ENCODE measurements around the gene CRTC1. TPM values are rescaled to one million over a fixed set of nuclear protein-coding genes. Genes with fewer than 3 reads are reported as not detected.
"Not testable (repeated sequence)": the region's sequence is repeated elsewhere in the genome, so short reads cannot be mapped to it uniquely, and the experiment has no call there.

Gene CRTC1
- total RNA-seq, 1 donor from 2014 or later, result 0.79 TPM

- no peak overlapping the region for H3K4me3 ChIP-seq (ENCODE audit: low read depth, low read length)
- no peak for FAIRE-seq
- no peaks in the 10 kb centered on the region for H3K27me3 ChIP-seq (ENCODE audit: control insufficient read depth, insufficient read depth, low read length)
- no peak for DNase-seq (ENCODE audit: low read depth)
- no peak for TF ChIP-seq CTCF (IDR thresholded peaks at IDR 0.05; ENCODE audit: insufficient read depth, low read length, severe bottlenecking)
- no peaks in the 10 kb centered on the region for H3K36me3 ChIP-seq (ENCODE audit: control insufficient read depth, insufficient read depth, low read length)
Observed at GRCh38 chr19:18803550-18804138, 120.2 kb downstream of the CRTC1 start.

- no peak for DNase-seq (ENCODE audit: low read depth)
- no peak overlapping the region for H3K4me3 ChIP-seq (ENCODE audit: low read depth, low read length)
- FAIRE-seq, result no peak
- no peaks in the 10 kb centered on the region for H3K27me3 ChIP-seq (ENCODE audit: control insufficient read depth, insufficient read depth, low read length)
- TF ChIP-seq CTCF (IDR thresholded peaks at IDR 0.05; ENCODE audit: insufficient read depth, low read length, severe bottlenecking), result no peak
- no peaks in the 10 kb centered on the region for H3K36me3 ChIP-seq (ENCODE audit: control insufficient read depth, insufficient read depth, low read length)
Observed at GRCh38 chr19:18804139-18804601, 120.7 kb downstream of the CRTC1 start.

- TF ChIP-seq CTCF (IDR thresholded peaks at IDR 0.05; ENCODE audit: insufficient read depth, low read length, severe bottlenecking), result no peak
- no peaks in the 10 kb centered on the region for H3K36me3 ChIP-seq (ENCODE audit: control insufficient read depth, insufficient read depth, low read length)
- no peak for DNase-seq (ENCODE audit: low read depth)
- FAIRE-seq, result no peak
- no peaks in the 10 kb centered on the region for H3K27me3 ChIP-seq (ENCODE audit: control insufficient read depth, insufficient read depth, low read length)
- no peak overlapping the region for H3K4me3 ChIP-seq (ENCODE audit: low read depth, low read length)
Observed at GRCh38 chr19:18804643-18805042, 121.2 kb downstream of the CRTC1 start.

- DNase-seq (ENCODE audit: low read depth), result no peak
- TF ChIP-seq CTCF (IDR thresholded peaks at IDR 0.05; ENCODE audit: insufficient read depth, low read length, severe bottlenecking), result no peak
- FAIRE-seq, result no peak
- Histone ChIP-seq H3K27me3 (ENCODE audit: control insufficient read depth, insufficient read depth, low read length) (no peaks in the 10 kb centered on the region), H3K4me3 (ENCODE audit: low read depth, low read length) (no peak overlapping the region), H3K36me3 (ENCODE audit: control insufficient read depth, insufficient read depth, low read length) (no peaks in the 10 kb centered on the region)
Observed at GRCh38 chr19:18807861-18808331, 124.4 kb downstream of the CRTC1 start.

- Histone ChIP-seq H3K27me3 (ENCODE audit: control insufficient read depth, insufficient read depth, low read length) (no peaks in the 10 kb centered on the region), H3K36me3 (ENCODE audit: control insufficient read depth, insufficient read depth, low read length) (no peaks in the 10 kb centered on the region), H3K4me3 (ENCODE audit: low read depth, low read length) (no peak overlapping the region)
- FAIRE-seq, result no peak
- DNase-seq (ENCODE audit: low read depth), result peak; percentile 45
- TF ChIP-seq CTCF (IDR thresholded peaks at IDR 0.05; ENCODE audit: insufficient read depth, low read length, severe bottlenecking), result no peak
Observed at GRCh38 chr19:18809149-18809868, 125.8 kb downstream of the CRTC1 start.

GRCh38 chr19:18811638-18812037 is 128.2 kb downstream of the CRTC1 start:
- H3K4me3 ChIP-seq (ENCODE audit: low read depth, low read length); FAIRE-seq; DNase-seq (ENCODE audit: low read depth); H3K27me3 ChIP-seq (ENCODE audit: control insufficient read depth, insufficient read depth, low read length); H3K36me3 ChIP-seq (ENCODE audit: control insufficient read depth, insufficient read depth, low read length): not testable (repeated sequence)
